ENCODE results near the gene KRT37. TPM values are rescaled to one million over a fixed set of nuclear protein-coding genes. Genes with fewer than 3 reads are reported as not detected.
"Not testable (repeated sequence)": the region's sequence is repeated elsewhere in the genome, so short reads cannot be mapped to it uniquely, and the experiment has no call there.

Gene KRT37
- polyA plus RNA-seq, 12 donors = 0.29 TPM; not detected in 11

DNA sequence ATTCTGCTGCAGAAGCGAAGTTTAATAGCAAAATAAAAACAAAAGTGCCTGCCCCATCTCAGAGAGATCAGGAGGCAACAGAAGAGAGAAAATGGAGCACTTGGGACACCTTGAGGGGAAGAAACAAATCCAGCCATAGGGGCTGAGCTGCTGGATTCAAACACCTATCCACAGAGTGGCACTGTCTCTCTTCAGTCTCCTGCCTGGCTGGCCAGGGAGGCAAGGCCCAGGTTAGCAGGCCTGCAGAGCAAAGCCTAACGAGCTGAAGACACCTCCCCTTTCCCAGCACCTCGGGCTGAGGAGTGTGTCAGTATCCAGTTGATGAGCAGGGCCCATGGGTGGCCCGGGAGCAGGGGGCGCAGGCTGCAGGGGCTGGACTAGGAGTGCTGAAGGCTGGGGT, 18.2 kb downstream of the KRT37 start:
- no peak for DNase-seq

DNA sequence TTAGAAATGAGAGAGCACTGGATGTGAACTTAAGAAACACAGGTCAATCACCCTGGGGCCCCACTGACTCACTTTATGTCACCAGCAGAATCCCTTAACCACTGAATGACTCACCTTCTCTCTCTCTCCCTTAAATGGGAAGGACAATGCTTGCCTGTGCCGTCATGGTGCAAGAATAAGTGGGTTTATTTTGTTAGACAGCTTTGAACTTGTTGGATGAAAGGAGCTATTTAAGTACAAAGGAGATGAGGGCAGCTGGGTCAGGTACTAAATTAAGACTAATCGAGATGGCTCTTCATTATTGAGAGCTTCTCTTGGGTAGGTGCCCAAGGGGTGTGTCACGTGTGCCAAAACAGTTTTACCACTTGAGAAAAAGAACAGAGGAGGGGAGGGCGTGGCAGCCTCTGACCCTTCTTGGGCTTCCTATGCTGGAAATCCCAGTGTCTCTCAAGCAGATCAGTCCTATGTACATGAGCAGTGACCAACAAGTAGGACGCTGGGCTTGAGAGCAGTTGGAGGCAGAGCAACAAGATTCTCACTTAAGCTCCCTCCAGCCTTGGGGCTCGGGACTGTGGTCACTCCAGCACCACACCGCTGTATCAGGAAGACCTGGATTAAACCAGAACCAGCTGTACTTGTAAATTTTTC, 20.2 kb downstream of the KRT37 start:
- DNase-seq = no peak

DNA sequence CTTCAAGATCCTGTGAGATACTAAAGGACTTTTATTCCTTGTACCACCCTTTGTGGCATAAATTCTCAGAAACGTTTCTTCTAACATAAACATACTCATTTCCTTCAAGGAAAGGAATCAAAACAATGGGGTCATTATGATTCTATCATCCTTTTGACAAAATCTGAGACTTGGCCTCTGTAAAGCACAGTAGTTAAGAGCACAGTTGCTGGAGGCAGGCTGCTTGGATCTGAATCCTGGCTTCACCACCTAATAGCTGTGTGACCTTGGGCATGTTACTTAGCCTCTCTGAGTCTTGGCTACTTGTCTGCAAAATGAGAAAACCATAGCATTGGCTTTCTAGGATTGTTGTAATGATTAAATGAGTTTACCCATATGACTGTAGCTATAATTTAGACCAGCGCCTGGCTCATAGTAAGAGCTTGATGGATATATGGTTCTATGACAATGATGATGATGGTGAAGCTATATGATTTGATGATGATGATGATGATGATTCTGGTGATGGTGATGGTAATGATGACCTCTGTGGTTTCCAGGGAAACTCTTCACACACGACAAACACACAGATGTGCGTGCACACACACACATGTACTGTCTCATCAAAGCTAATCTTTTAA, 20.9 kb downstream of the KRT37 start:
- no peak for DNase-seq

DNA sequence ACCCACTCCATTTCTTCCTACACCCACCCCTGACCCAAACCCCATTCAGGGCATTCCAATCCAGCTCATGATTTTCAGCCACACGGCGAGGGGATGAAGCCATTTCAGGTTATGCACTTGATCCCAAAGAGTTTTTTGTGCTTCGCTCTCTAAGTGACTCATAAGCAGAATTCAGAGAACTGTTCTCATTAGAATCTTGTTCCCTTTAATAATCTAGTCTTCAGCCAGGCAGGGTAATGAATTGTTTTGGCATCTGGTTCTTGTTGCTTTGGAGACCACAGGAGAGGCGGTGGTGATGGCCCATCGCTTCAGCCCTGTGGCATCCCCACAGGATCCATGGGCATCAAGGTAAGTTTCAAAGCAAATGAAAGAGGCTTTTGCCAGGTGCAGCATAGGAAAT, 22.2 kb downstream of the KRT37 start:
- DNase-seq = no peak

DNA sequence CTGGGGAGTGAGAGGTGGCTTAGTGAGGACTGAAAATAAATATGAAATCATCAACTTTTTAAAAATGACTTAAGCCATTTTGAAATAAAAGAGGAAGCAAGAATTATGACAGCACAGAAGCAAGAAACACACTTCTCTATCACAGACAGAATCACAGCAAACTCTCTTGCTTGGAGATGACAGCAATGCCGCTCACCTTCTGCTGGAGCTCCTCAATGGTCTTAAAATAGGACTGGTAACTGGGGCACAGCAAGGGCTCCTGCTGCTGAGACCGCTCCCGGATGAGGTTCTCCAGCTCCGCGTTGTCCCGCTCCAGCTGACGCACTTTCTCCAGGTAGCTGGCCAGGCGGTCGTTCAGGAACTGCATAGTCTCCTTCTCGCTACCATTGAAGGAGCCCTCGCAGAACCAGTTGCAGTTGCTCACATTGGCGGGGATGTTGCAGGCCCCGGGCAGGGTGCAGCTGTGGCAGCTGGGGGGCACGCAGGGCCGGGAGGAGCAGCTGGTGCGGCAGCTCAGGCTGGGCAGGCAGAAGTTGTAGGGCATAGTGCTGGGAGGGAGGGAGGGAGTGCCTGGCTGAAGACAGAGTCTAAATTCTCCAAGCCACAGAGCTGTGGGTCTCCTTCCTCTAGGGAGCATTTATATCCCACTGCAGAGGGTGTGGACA, 27.3 kb downstream of the KRT37 start, which contains the start of gene KRT31:
KRT31 (minus strand) TSS at position 613 of the 665 bp plus-strand sequence; CDS start at position 544, 69 bp downstream.
- no peak for DNase-seq

DNA sequence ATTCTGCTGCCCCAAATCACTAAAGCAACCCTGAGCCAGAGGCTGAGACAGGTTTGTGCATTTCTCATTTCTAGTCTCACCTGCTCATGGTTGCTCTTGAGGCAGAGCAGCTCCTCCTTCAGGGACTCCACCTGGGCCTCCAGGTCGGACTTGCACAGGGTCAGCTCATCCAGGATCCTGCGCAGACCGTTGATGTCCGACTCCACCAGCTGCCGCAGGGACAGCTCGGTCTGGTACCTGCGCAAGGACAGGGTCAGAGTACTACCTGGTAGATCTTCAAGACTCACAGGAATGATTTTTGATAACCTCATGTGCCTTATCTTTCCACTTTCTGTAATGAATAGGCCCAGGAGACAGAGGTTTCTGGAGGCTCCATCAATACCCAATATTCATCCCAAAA, 28.0 kb downstream of the KRT37 start:
- DNase-seq = no peak

DNA sequence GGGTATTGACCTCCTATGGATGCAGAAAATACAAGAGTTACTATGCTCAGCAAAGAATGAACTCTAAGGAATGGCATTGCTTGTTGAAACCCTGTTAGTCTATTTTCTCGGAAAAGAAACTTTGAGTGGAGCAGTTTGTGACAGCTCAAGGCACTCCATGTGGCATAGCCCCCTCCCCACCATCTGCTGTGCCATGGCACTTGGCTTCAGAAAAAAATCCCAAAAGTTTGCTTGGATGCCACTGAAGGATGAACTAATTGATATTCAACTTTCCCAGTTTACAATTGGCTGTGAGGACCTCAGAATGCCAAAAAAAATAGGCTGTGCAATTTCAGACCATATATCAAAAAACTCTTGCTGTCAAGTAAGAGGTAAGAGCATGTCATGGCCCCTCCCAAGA, 28.8 kb downstream of the KRT37 start:
- DNase-seq = no peak

DNA sequence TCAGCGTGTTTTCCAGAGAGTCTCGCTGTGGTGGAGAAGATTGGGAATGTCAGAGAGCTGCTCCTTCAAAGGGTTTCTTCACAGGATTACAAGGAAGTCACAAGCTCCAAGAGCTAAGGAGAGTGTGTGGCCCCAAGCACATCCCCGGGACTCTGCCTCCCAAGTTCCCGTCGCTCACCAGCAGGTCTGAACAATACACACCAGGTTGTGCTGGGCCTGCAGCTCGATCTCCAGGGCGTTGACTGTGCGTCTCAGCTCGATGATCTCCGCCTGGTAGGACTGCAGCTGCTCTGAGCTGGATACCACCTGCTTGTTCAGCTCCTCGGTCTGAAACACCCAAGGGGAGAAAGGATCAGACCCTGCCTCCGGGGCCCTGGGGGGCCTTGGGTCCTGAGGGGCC, 29.3 kb downstream of the KRT37 start:
- not testable (repeated sequence) for DNase-seq

DNA sequence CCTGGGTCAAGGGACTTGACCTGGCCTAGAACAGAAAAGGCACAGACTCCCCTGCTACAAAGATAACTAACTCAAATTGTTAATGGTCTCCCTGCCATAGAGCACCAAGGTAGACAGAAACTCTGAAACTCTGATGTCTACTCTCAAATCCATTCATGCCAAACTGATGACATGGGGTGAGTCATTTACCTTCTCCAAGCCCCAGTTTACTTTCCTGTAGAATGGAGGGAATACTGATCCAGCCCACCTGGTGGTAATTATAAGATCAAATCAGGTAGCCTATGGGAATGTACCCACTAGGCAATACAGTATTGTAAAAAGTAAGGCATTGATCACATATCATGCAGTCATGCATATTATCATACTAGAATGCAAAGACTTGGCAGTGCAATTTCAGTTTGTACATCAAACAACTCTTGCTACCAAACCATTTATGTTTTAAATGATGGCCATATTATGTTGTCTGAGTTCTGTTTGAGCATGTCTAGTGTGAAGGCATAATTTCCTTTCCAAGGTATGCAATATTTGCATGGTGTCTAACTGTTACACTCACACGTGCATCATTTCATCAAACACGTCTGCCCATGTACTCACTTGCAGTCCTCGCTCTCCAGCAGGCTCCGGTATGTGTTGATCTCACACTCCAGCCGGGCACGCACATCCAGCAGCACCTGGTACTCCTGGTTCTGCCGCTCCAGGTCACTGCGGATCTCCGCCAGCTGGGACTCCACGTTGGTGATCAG, 30.0 kb downstream of the KRT37 start:
- no peak for DNase-seq

DNA sequence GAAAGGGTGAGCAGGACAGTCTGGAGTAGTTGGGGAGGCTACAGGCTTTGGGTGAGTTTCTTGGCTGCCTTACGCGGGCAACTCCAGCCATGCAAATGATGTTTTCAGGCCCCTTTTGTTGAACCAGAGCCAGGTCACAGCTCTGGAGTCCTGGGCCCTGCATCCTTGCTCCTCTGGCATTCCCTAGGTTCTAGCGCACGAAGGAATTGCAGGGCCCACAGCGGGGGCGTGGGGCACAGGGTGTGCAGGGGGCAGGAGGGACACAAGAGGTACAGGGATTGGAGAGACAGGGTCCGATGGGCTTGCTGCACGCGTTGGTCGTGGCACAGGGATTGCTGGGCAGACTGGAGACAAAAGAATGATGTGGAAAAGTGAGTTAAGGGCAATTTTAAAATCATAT, 30.6 kb downstream of the KRT37 start:
- no peak for DNase-seq

DNA sequence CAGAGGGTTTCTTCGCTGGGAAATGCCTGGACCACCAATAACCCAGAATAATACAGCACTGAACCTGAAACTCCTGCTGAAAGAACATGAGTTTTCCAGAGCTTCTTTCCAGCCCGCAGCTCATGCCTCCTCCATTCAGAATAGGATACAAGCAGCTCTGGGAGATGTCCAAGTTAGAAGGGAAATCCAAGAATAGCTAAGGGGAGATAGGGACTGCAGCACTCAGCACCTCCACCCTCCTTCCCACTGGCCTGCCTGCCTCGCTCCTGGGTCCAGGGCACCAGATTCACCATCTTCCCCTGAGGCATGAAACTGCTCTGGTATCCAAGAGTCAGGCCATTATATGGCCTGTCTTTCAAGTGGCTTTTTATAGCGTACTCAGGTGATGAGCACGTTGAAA, 31.1 kb downstream of the KRT37 start:
- DNase-seq = no peak

DNA sequence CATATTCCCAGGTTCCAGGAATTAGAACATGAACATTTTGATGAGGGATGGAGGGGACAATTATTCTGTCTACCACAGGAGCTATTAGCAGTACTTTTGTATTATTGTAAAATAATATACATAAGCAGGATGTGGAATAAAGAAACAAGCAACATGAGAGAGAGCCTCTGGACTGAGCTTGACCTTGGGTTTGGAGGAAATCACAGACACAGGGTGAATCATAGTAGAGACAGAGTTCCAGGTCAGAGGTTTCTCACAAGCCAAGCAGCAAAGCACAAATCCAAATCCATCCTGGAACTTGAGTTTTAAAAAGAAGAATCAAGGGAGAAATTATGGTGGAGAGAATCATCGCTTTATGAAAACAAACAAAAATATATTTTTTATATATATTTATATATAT, 32.1 kb downstream of the KRT37 start:
- no peak for DNase-seq

DNA sequence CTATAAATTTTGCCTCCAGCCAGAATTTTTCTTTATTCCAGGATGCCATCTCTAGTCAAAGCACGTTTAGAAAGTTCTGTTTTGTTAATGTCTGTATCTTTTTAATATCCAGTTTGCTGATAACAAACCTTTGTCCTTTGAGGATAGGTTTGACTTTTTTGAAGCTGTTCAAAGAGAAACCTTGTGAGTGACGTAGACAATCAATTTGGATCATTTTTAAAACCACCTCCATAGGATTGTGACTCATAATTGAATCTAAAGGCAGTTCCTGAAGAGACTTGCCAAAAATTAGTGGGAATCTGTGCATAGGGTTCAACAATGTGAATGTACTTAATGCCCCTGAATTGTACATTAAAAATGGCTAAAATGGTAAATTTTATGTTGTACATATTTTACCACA, 32.9 kb downstream of the KRT37 start:
- DNase-seq = no peak

DNA sequence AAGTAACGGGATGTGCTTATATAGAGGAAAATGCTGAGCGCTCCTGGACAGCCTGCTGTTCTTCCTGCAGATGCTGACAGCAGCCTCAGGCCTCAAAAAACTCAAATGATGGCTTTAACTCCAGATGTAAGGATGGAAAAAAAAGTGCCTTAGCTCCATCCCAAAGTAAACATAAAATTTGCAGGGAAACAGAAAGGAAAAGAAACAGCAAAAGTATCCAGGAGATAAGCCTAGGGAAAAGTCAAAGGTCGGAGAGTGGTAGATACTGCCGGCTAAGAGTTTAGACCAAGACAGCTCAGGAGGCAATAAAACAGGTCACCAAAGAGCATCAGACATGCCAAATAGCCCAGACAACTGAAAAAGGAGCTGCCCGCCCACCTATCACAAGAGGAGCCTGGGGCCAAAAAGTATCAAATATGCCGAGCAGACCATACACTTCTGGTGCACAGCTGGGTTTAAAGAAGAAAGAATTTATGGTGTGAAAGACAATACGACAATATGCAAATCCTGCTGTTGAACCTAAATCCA, 33.9 kb downstream of the KRT37 start:
- DNase-seq = no peak

DNA sequence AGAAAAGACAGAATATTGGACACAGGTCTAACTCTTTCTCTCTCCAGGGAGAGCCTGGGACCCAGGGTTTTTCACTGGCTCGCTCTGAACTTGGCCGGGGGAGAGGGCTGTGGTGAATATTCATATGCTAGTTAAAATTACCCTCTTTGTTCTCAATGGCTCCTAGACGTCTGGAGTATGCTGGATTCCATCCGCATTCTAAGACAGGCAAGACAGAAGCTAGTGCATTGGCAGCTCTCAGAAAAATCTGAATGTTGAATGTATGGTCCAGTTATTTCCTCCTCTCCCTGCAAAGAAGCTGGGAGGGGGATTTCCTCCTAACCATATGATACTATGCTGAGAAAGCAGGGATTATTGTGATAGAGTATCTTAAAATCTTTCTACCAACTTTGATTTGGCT, 36.7 kb downstream of the KRT37 start:
- DNase-seq = no peak

DNA sequence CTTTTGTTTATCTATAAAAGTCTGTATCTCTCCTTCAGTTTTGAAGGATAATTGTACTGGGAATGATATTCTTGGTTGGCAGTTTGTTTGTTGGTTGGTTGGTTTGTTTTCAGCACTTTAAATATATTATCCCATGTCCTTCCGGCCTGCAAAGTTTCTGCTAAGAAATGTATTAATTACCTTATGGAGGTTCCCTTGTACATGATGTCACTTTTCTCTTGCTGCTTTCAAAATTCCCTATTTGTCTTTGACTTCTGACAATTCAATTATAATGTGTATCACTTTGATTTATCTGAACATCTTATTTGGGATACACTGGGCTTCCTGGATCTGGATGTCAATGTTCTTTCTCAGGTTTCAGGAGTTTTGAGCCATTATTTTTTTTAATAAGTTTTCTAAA, 38.2 kb downstream of the KRT37 start:
- DNase-seq = no peak

DNA sequence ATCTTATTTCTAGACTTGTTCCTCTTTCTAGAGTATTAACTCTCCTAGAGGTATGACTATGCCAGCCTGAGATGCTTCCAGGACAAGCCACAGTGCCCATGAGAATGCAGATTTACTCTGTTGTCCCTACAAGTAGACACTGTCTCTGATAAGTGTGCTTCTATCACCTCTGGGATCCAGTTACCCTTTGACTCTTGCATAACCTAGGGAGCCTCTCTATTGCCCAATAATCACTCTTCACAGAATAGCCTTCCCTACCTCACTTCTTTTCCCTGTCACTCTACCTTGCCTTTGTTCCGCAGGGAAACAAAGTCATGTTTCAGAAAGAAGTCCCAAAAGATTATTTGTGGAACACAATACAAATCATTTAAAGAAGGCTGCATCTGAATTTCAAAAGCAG, 40.7 kb downstream of the KRT37 start:
- no peak for DNase-seq

DNA sequence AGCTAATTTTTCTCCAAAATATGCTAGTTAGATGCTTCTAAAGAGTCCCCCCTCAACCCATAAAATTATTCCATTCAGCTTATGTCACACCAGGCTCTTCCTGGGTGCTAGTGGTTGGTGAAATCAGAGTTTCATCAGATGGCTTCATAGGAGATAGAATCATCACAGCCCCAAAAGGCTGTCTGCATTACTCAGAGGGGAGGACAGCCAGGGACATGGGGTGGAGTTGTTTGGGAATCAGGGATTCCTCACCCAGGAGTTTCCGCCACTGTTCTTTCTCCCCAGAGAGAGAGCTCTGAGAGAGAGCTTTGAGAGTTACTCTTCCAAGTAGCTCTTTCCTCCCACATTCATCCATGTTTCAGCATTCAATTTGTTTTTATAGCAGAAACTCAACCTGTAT, 42.0 kb downstream of the KRT37 start:
- no peak for DNase-seq

DNA sequence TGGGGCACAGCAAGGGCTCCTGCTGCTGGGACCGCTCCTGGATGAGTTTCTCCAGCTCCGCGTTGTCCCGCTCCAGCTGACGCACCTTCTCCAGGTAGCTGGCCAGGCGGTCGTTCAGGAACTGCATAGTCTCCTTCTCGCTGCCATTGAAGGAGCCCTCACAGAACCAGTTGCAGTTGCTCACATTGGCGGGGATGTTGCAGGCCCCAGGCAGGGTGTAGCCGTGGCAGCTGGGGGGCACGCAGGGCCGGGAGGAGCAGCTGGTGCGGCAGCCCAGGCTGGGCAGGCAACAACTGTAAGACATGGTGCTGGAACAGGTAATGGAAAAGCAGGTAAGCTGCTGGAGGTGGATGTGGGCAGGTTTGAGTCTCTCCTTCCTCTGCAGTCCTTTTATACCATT, 42.4 kb downstream of the KRT37 start, which contains the start of gene KRT34:
KRT34 (minus strand) TSS at position 364 of the 400 bp plus-strand sequence; CDS start at position 304, 60 bp downstream.
- DNase-seq = not testable (repeated sequence)

DNA sequence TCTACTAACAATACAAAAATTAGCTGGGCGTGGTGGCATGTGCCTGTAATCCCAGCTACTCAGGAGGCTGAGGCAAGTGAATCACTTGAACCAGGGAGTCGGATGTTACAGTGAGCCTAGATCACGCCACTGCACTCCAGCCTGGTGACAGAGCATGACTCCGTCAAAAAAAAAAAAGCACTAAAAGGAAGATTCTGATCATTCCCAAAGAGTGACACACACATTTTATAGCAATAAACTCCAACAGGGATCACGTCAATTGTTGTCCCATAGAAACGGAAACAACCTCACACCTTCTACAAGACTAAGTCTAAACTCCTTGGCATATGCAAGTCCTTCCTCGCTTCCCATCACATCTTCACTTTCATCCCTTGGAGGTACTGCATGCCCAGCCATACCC, 44.3 kb downstream of the KRT37 start:
- not testable (repeated sequence) for DNase-seq

DNA sequence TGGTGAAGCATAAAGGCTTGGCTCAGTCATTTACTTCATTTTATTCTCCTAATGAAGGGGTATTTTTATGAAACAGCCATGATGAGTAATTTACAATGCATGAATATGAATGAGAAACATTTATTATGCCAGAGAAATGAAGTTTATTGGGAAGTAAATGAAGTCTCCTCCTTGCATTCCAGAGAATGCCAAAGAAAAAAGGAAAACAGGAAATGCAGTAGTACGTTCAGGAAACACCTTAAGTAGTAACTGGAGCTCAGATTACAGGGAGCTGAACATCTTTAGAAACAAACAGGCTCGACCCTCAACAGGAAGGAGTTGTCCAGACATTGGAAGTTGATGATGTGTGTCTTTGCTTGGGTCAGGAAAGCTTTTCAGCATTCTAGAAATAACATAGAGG, 46.8 kb downstream of the KRT37 start:
- DNase-seq = no peak
